ENCODE results near the gene OSBPL9.

Gene OSBPL9

DNA sequence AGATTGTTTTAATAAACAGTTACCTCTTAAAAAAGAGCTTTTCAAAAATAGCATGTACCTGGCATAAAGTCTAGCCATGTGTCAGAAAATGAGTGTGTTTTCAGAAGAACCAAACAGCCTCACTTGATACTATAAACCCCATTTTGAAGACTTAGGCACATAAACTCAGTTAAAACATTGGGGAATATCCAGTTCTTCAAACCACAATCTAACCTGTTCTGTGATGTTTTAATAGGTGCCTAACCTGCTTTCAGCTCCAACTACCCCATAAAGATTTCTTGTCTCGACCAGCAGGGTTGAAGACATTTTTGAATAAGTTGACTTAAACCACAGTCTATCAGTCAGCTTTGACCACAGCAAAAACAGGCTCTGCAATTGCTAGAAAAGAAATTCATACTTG, 220.4 kb downstream of the OSBPL9 start:
- CTCF ChIA-PET = no interaction called here
- POLR2A ChIA-PET = no interaction called here
- TF ChIP-seq TARDBP (IDR thresholded peaks at IDR 0.05) (no peak), FOXK2 (IDR thresholded peaks at IDR 0.05) (no peak), L3MBTL2 (conservative IDR thresholded peaks at IDR 0.05) (no peak), ARNT (IDR thresholded peaks at IDR 0.05) (no peak), NFRKB (IDR thresholded peaks at IDR 0.05) (no peak), ELF4 (IDR thresholded peaks at IDR 0.05) (no peak), FOXM1 (IDR thresholded peaks at IDR 0.05; ENCODE audit: borderline replicate concordance) (no peak)
- no peak for DNase-seq (ENCODE audit: extremely low spot score)
